NCI-H526 (cell line): ENCODE measurements around the gene RXFP3.
A peak's percentile ranks its signal among the peaks of the same experiment; 100 is the strongest.
"Not testable (repeated sequence)": the region's sequence is repeated elsewhere in the genome, so short reads cannot be mapped to it uniquely, and the experiment has no call there.

Source experiments
- DNase-seq, 2 experiments: peaks; one replicate each; lab custom pipeline; 2025; lab: John Stamatoyannopoulos, UW

The RXFP3 gene

DNA sequence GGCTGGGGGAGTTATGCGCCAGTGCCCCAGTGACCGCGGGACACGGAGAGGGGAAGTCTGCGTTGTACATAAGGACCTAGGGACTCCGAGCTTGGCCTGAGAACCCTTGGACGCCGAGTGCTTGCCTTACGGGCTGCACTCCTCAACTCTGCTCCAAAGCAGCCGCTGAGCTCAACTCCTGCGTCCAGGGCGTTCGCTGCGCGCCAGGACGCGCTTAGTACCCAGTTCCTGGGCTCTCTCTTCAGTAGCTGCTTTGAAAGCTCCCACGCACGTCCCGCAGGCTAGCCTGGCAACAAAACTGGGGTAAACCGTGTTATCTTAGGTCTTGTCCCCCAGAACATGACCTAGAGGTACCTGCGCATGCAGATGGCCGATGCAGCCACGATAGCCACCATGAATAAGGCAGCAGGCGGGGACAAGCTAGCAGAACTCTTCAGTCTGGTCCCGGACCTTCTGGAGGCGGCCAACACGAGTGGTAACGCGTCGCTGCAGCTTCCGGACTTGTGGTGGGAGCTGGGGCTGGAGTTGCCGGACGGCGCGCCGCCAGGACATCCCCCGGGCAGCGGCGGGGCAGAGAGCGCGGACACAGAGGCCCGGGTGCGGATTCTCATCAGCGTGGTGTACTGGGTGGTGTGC lies at the start of gene RXFP3:
Gene RXFP3 (plus strand): TSS at position 6 of the 636 bp plus-strand sequence. CDS start 355 bp downstream, at position 361.
- DNase-seq = peak in 1 of 2 experiments; percentile 38

GRCh38 chr5:33887268-33887667 lies 48.9 kb upstream of the RXFP3 start:
- DNase-seq = no peak

DNA sequence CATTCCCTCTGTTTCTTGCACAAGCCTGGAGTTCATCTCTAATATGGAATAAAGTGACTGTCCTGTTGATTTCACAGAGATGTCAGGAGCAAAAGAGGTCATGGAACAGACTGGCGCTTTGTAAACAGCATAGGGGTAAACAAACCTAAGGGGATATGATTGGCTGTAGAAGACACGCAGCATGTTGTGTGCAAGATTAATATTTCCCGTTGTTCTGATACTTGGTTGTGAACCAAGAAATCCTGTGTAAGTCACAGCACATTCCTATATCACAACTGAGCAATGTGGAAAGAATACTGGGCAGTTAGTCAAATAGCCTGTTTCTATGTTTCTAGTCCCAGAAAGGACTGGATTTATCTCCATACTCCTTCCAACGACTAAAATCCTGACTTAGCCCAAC lies 47.6 kb upstream of the RXFP3 start:
- DNase-seq = no peak

GRCh38 chr5:33890131-33891032 lies 45.8 kb upstream of the RXFP3 start:
- peak in 1 of 2 experiments; percentile 6 for DNase-seq

- DNase-seq = no peak
These were observed 44.8 kb upstream of the RXFP3 start for GRCh38 chr5:33891446-33891787.

DNA sequence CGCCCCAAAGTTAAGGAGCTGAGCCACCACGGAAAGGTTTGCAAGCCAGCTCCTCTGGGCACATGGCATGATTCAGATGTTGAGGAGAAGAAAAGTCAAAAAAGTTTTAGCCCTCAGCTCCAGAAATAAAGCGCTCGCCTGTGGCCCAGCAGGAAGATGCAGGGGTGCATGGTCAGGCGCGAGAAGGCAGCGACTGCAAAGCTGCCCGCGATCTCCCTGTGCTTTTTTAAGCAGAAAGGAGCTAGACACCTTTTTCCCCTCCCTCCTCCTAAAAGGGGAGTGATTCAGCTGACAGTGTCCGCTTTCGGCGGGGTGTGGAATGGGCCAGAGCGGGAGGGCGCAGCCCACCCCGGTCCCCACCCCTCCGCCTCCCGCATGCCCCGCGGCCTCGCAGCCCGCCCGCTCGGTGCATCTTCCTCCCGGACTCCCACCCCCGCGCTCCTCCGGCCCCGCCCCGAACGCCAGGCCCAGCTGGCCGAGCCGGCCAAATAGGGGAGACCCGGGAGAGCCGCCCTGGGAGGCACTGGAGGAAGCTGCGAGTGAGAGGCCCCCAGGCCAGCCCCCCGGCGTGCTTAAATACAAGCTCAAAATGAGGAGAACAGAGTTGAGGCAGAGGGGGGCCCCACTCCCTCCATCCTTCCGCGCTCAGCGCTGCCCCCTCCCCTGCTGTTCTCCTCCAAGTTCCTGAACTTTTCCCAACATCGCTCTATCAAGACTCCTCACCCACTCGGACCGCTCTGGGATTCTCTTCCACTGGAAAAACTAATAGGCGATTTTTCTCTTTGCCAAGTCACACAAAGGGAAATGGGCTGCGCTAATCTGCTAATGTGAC lies 44.2 kb upstream of the RXFP3 start, which contains the start of gene ADAMTS12:
Gene ADAMTS12 (minus strand): TSS at position 203 of the 832 bp plus-strand sequence. CDS start 134 bp downstream, at position 69.
- no peak for DNase-seq

DNA sequence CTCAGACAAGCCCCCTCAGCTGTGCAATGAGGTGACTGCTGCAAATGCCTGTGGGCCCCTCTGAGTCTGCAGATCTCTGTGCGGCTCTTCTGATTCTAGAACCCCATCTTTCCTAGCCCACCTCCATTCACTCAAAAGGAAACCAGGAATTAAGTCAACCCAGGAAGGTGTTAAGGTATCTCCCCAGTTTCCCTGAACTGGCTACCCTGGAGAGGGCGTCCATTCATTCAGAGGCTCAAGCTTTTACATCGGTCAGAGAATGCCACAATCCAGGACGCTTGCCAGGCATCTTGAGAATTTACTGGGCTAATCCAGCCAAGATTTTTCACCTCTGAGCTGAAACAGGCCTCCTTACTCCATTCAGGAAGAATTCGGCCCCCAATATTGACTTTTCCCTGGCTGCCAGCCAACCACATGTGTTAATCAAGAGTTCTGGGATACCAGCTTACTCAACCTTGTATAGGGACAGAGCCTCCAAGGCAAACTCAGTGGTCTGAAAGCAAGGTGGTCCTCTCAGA lies 43.5 kb upstream of the RXFP3 start:
- DNase-seq = no peak

- no peak for DNase-seq
These were observed 41.6 kb upstream of the RXFP3 start for GRCh38 chr5:33894566-33894965.

DNA sequence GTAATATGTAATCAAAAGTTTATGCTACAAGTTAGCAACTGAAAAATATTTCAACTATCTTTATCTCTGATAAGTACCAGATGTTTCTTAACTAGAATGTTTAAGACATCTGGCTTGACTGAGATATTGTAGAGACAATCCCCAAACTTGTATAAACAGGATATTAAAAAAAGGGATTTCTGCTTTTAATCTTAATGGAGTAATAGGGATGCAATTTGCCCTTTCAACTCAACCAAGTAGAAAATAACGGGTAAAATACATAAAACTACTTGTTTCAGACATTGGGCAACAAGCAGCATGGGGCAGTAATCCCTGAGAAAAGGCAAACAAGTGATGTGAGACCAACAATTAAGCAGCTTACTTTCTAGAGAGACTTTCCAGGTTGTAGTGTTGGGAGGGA lies 35.0 kb upstream of the RXFP3 start:
- DNase-seq = no peak

DNA sequence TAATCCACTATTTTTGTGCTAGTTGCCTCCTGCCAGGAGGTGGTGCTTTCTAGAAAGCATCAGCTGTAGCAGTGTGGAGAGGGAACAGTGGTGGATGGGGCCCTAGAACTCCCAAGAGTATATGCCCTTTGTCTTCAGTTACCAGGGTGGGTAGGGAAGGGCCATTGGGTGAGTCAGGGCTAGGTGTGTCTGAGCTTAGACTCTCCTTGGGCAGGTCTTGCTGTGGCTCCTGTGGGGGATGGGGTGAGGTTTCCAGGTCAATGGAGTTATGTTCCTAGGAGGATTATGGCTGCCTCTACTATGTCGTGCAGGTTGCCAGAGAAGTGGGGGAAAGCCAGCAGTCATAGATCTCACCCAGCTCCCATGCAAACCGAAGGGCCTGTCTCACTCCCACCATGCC lies 33.1 kb upstream of the RXFP3 start:
- DNase-seq = no peak

DNA sequence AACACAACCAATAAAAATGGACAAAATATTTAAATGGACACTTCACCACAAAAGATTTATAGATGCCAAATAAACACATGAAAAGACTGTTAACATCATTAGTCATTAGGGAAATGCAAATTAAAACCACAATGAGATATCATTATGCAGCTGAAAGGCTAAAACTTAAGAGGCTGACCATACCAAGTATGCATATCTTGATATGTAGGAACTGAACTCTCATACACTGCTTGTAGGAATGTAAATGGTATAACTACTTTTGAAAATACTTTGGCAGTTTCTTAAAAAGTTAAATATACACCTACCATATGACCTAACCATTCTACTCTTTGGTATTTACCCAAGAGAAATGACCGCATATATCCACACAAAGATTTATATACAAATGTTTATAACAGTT lies 30.8 kb upstream of the RXFP3 start:
- no peak for DNase-seq

- peak in 1 of 2 experiments; percentile 13 for DNase-seq
These were observed 29.9 kb upstream of the RXFP3 start for GRCh38 chr5:33906248-33906647.

GRCh38 chr5:33914844-33915243 lies 21.3 kb upstream of the RXFP3 start:
- not testable (repeated sequence) for DNase-seq

DNA sequence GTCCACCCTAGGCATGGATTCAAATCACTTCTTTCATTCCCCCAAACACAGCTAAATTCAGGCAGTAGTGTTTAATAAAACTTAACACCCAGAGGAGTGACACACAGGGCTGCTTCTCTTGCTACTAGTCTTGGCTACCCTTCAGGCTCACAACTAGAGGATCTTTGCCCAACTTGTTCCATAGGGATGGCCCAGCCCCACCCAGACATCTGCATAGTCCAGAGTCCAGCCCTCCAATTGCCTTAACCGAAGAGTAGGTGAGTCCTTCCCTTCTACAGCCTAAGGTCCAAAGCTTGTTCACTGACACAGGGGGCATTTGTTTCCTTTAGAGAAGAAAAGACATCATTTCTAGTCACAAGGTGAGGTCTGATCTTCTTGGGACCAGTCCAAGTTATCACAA lies 15.2 kb upstream of the RXFP3 start:
- DNase-seq = no peak

DNA sequence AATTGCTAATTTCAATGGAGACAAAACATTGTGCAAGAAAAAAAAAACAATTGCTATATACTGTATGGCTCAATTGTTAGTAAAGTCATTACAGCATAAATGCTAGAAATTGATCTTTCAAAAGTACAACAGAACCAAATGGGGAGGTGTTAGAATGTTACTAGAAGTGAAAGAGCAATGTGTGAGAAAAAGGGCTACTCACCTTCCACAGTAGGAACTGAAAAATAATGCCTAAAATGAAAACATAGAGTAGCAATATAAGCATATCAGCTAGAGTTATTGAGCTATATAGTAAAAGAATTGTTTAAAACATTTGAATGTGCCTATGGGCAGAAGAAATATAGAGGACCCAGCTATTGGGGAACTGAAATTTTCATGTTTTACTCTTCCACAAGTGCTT lies 10.9 kb upstream of the RXFP3 start:
- DNase-seq = no peak

DNA sequence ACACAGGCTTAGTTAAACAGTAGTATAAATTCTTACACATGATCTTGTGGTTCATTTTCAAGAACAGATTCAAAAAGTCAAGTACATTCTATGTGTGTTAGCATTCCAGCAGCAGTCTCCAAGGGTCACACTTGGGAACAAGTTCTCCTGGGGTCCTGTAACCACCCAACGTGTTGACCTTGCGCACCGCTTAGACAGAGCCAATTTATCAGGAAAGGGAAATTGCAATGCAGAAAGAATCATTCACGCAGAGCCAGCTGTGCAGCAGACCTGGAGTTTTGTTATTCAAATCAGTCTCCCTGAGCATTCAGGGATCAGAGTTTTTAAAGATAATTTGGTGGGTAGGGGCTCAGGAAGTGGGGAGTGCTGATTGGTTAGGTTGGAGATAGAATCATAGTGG lies 8.5 kb upstream of the RXFP3 start:
- peak; percentile 32 to 42 for DNase-seq

- DNase-seq = no peak
These were observed 7.9 kb upstream of the RXFP3 start for GRCh38 chr5:33928283-33928682.

DNA sequence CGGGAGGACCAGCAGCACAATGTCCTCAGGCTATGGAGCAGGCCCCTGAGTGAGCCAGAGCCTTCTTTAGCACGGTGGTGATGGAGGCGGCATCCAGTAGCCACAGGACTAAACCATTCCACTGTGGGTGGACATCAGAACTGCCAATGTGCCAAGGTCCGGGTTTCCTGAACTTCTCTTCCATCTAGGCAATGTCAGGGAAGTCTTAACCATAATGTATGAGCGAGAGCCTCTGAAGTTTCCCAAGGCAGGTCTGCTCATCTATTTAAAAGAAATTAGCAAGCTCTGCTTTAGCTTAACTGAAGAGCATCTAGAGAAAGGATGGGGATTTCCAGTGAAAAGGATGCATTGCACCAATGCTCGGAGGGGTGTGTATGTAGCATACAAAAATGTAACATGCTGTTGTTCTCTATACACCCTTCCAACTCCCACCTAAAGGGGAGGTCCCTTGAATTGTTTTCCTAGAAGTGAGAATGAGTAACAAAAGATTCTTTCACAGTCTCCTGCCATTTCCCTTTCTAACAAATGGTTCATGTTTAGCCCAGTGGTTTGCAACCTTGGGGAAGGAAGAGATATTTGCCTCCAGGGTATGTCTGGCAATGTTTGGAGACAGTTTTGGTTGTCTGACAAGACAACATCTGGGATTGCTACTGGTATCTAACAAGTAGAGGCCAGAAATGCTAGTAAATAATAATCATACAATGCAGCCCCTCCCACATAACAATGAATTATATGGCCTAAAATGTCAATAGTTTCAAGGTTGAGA lies 6.1 kb upstream of the RXFP3 start:
- DNase-seq = no peak

DNA sequence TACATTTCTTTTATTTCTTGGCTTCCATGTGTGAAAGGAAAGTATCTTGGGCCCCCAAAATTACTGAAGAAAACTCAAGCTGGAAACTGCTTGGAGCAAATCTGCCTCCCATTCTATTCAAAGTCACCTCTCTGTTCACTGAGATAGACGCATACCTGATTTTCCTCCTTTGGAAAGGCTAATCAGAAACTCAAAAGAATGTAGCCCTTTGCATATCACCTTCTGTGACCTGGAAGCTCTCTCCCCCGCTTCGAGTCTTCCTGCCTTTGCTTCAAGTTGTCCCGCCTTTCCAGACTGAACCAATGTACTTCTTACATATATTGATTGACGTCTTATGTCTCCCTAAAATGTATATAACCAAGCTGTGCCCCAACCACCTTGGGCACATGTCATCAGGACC lies 5.0 kb upstream of the RXFP3 start:
- no peak for DNase-seq

DNA sequence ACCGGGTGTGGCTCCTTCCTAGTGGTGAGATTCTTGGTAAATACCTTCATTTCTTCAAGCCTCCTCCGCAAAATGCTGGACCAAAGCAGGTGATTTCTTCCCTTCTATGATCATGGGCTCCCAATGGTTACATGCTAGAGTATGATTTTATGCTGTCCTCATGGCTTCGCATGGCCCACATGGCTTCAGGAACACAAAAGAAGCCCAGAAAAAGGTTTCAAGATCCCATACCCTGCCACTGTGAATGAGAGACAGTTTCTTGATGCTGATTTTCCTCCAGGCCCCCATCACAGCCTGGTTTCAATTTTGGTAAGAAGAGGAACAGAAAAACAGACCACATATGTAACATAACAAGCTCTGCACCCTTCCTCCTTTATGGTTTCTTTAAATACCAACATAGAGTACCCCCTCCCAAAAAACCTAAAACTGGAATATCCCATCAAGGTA lies 2.4 kb upstream of the RXFP3 start:
- DNase-seq = no peak

- DNase-seq = no peak
These were observed 2.0 kb upstream of the RXFP3 start for GRCh38 chr5:33934176-33934575.
